Inferior parietal cortex (tissue), 1 donor: Measurements from ENCODE around the gene PSMD9.
A peak's percentile ranks its signal among the peaks of the same experiment; 100 is the strongest.
"Not testable (repeated sequence)": the region's sequence is repeated elsewhere in the genome, so short reads cannot be mapped to it uniquely, and the experiment has no call there.

Source experiments
- DNase-seq: peaks from one replicate; pipeline ENCODE4 v3.0.0-alpha.2; 2016; ENCODE audit errors: extremely low spot score

The PSMD9 gene

GRCh38 chr12:121873216-121873569 is 15.4 kb upstream of the PSMD9 start:
- no peak for DNase-seq

GRCh38 chr12:121874071-121874470 is 14.5 kb upstream of the PSMD9 start:
- no peak for DNase-seq

- no peak for DNase-seq
Measured at GRCh38 chr12:121875582-121875981, 13.0 kb upstream of the PSMD9 start.

- not testable (repeated sequence) for DNase-seq
Measured at GRCh38 chr12:121876080-121876447, 12.5 kb upstream of the PSMD9 start.

GRCh38 chr12:121883315-121883660 is 5.3 kb upstream of the PSMD9 start:
- no peak for DNase-seq

GRCh38 chr12:121885129-121885528 is 3.5 kb upstream of the PSMD9 start:
- not testable (repeated sequence) for DNase-seq

- no peak for DNase-seq
Measured at GRCh38 chr12:121888083-121888477, 510 bp upstream of the PSMD9 start.

- DNase-seq: no peak
Measured at GRCh38 chr12:121889274-121889624, 659 bp downstream of the PSMD9 start.

GRCh38 chr12:121889661-121890060 is 1.1 kb downstream of the PSMD9 start:
- not testable (repeated sequence) for DNase-seq

- DNase-seq: no peak
Measured at GRCh38 chr12:121892673-121893561, 4.3 kb downstream of the PSMD9 start.

GRCh38 chr12:121893961-121894460 is 5.4 kb downstream of the PSMD9 start:
- no peak for DNase-seq

GRCh38 chr12:121894633-121895032 is 6.0 kb downstream of the PSMD9 start:
- no peak for DNase-seq

- no peak for DNase-seq
Measured at GRCh38 chr12:121898287-121898686, 9.7 kb downstream of the PSMD9 start.

GRCh38 chr12:121899590-121899989 is 11.0 kb downstream of the PSMD9 start:
- DNase-seq: no peak

- DNase-seq: no peak
Measured at GRCh38 chr12:121903202-121903601, 14.6 kb downstream of the PSMD9 start.

- DNase-seq: no peak
Measured at GRCh38 chr12:121905746-121906145, 17.2 kb downstream of the PSMD9 start.

GRCh38 chr12:121908702-121909101 is 20.1 kb downstream of the PSMD9 start:
- no peak for DNase-seq

- no peak for DNase-seq
Measured at GRCh38 chr12:121911824-121912585, 23.4 kb downstream of the PSMD9 start.

- no peak for DNase-seq
Measured at GRCh38 chr12:121915841-121916321, 27.3 kb downstream of the PSMD9 start.

GRCh38 chr12:121916719-121917118 is 28.1 kb downstream of the PSMD9 start:
- no peak for DNase-seq

GRCh38 chr12:121917950-121918678 is 29.5 kb downstream of the PSMD9 start, which contains the start of gene CFAP251:
TSS of gene CFAP251 (plus strand) at chr12:121918592. CDS start at chr12:121921306, 2,714 bp downstream.
- DNase-seq: peak; percentile 85

GRCh38 chr12:121918679-121919038 is 30.1 kb downstream of the PSMD9 start:
- no peak for DNase-seq
